Pancreas (tissue), 10 donors: ENCODE measurements around the gene MX2. TPM values are rescaled to one million over a fixed set of nuclear protein-coding genes. Genes with fewer than 3 reads are reported as not detected.
"Not testable (repeated sequence)": the region's sequence is repeated elsewhere in the genome, so short reads cannot be mapped to it uniquely, and the experiment has no call there.

Experiments
- ATAC-seq, 4 donors: fragments of 200-7000 bp; cut with Tn5 transposase; one replicate each; pipeline versions ENCODE4 v1.8.0 to v1.9.1; 2020; ENCODE audit warnings: mild to moderate bottlenecking in 4 of 4, moderate library complexity in 4 of 4
- DNase-seq, 6 donors: peaks; one replicate each; pipeline ENCODE4 v3.0.0-alpha.2; 2020
- FAIRE-seq: peaks from 2 replicates; lab custom pipeline; 2012; peaks lifted over from hg19 to GRCh38; lab: Jason Lieb, UNC
- H3K27ac ChIP-seq, 4 donors: fragments of 200-600 bp; sonication (generic); 1 replicate in 3 of 4; 2 replicates in 1 of 4; pipeline versions ENCODE4 v1.5.0 to v1.8.0; 2020
- H3K27me3 ChIP-seq, 4 donors: fragments of 200-600 bp; one replicate each; pipeline ENCODE4 v1.8.0; 2021
- H3K36me3 ChIP-seq, 3 donors: fragments of 200-600 bp; sonication (generic) in 1 of 3; one replicate each; pipeline versions ENCODE4 v1.5.0 to v1.8.0; 2020 to 2021
- H3K4me1 ChIP-seq, 3 donors: fragments of 200-600 bp; one replicate each; pipeline ENCODE4 v1.8.0; 2021
- H3K4me3 ChIP-seq, 4 donors: fragments of 200-600 bp; sonication (generic) in 2 of 4; one replicate each; pipeline versions ENCODE4 v1.5.0 to v1.8.0; 2020 to 2021
- H3K9me3 ChIP-seq, 4 donors: fragments of 200-600 bp; one replicate each; pipeline ENCODE4 v1.8.0; 2021
- CTCF ChIP-seq, 4 donors: fragments of 200-600 bp; sonication (generic) in 3 of 4; IDR thresholded peaks; one replicate each; pipeline versions ENCODE4 v1.5.0 to v1.8.0; 2021; ENCODE audit warnings: antibody characterized with exemption in 4 of 4
- WGBS, 2 donors: extraction: QIAGEN DNeasy Blood & Tissue Kit; methylation state at CpG; one replicate each; pipeline ENCODE4 v1.1.7; 2013; 5-methylcytosine and 5-hydroxymethylcytosine counted together
- intact Hi-C, 3 donors: fragments of 100-400 bp; cut with DNase I; formaldehyde crosslinking; loops; one replicate each; pipeline versions ENCODE4 v1.11.1 to v1.14.2; 2022
- polyA plus RNA-seq, 2 donors: library from polyadenylated mRNA; stranded (reverse); fragments of 200-250 nt; gene quantifications; one replicate each; pipeline ENCODE4 v1.2.3, GENCODE V29; 2013
- total RNA-seq, 6 donors: library from RNA; stranded (reverse); fragmentation: NEBNext Ultra II Directional in 4 of 6; extraction: Animal tissue kit (Norgen Biotek cat#: 25700) in 4 of 6; gene quantifications; one replicate each; pipeline versions ENCODE4 v1.2.1 to v1.2.4, GENCODE V29; 2021 to 2023
- donor health status: healthy with polysubstance abuse.
- donor health status: DM: no; HTN: no; CAD: no; lungs with moderate emphysema.
- donor health status: DM: no; HTN: no; CAD: no.
- donor health status: control.
- donor health status: control.
- donor health status: Bipolar disorder and iron deficiency.
- donor health status: DM: yes; HTN: yes; CAD: no.
- donor health status: DM: no; HTN: no; CAD: no.
- donor health status: DM: no; HTN: no; CAD: no.
- donor health status: DM: yes; HTN: yes; CAD: no.

The MX2 gene
- total and polyA plus RNA-seq, 8 donors = 2.0 to 5.4 (median 4.1) TPM

- no peak for TF ChIP-seq CTCF (IDR thresholded peaks at IDR 0.05)
- peak; percentile 85 to 94 (median 88) for ATAC-seq
- H3K9me3 ChIP-seq = no peaks in the 10 kb centered on the region
- intact Hi-C loops = no loop called here
- peak overlapping the region; percentile 28 to 95 (median 82) for H3K27ac ChIP-seq
- H3K4me1 ChIP-seq = no peaks in the 10 kb centered on the region
- 3% methylated on average over 51 to 54 of the region's 54 CpGs for WGBS, 2 donors
- H3K36me3 ChIP-seq = no peaks in the 10 kb centered on the region
- H3K4me3 ChIP-seq = peak overlapping the region; percentile 33 to 68 (median 44)
- DNase-seq = peak; percentile 77 to 86 (median 82)
- H3K27me3 ChIP-seq = no peaks in the 10 kb centered on the region
- no peak for FAIRE-seq
These were observed 58.4 kb downstream of the MX2 start for GRCh38 chr21:41419921-41420862.

- H3K4me3 ChIP-seq = peak overlapping the region in 2 of 4 donors; percentile 48 to 68
- 28 to 30% methylated on average over 6 to 7 of the region's 8 CpGs for WGBS, 2 donors
- H3K9me3 ChIP-seq, H3K36me3 ChIP-seq, H3K27me3 ChIP-seq, intact Hi-C loops, H3K4me1 ChIP-seq, FAIRE-seq, DNase-seq: not testable (repeated sequence)
- H3K27ac ChIP-seq = peak overlapping the region in 3 of 4 donors; percentile 70 to 95 (median 94)
- peak in 2 of 4 donors; percentile 2 to 3 for ATAC-seq
These were observed 59.2 kb downstream of the MX2 start for GRCh38 chr21:41420998-41421397.

GRCh38 chr21:41422546-41423304, 60.9 kb downstream of the MX2 start:
- Histone ChIP-seq H3K4me3 (no peak overlapping the region), H3K27me3 (no peaks in the 10 kb centered on the region), H3K9me3 (no peaks in the 10 kb centered on the region), H3K4me1 (no peaks in the 10 kb centered on the region), H3K27ac (no peak overlapping the region), H3K36me3 (no peaks in the 10 kb centered on the region)
- intact Hi-C loops = no loop called here
- ATAC-seq = no peak
- DNase-seq = no peak
- no peak for FAIRE-seq
- TF ChIP-seq CTCF (IDR thresholded peaks at IDR 0.05) = no peak
- 96 to 98% methylated on average over 19 of the region's 19 CpGs for WGBS, 2 donors

- 79 to 84% methylated on average over 5 of the region's 5 CpGs for WGBS, 2 donors
- ATAC-seq, H3K27ac ChIP-seq, DNase-seq, FAIRE-seq, intact Hi-C loops, H3K9me3 ChIP-seq, H3K36me3 ChIP-seq, H3K27me3 ChIP-seq, H3K4me1 ChIP-seq, H3K4me3 ChIP-seq: not testable (repeated sequence)
These were observed 61.4 kb downstream of the MX2 start for GRCh38 chr21:41423305-41423636.

- WGBS, 2 donors = 59 to 65% methylated on average over 7 of the region's 7 CpGs
- DNase-seq (no peak), FAIRE-seq (no peak), ATAC-seq (no peak)
- Histone ChIP-seq H3K4me1 (no peaks in the 10 kb centered on the region), H3K36me3 (no peaks in the 10 kb centered on the region), H3K27me3 (no peaks in the 10 kb centered on the region), H3K4me3 (peak overlapping the region; percentile 43 to 74 (median 55)), H3K27ac (peak overlapping the region in 1 of 4 donors; percentile 42), H3K9me3 (no peaks in the 10 kb centered on the region)
- TF ChIP-seq CTCF (IDR thresholded peaks at IDR 0.05) = no peak
- intact Hi-C loops = no loop called here
These were observed 63.7 kb downstream of the MX2 start for GRCh38 chr21:41425588-41425953.
